ENCODE measurements around the gene ALOX5AP.

ALOX5AP gene

DNA sequence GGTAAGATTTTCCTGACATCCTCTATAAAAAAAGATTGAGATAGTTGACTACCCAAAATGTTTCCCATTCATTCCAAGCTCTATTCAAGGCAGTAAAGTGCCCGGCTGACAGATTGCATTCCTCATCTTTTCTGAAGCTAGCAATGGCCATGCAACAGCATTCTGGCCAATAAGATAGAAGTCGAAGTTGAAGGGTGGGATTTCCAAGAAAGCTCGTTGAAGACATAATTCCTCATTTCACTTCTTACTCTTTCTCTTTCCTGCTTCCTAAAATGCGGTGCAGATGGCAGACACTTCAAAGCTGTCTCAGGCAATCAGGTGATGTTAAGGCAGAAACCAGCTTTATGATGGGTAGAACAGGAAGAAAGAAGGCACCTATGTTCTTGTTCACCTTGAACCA is 13.4 kb upstream of the ALOX5AP start:
- FAIRE-seq (no peak), DNase-seq (ENCODE audit: insufficient read length, low spot score) (no peak)
- TF ChIP-seq CTCF (IDR thresholded peaks at IDR 0.05; ENCODE audit: insufficient read depth, missing control alignments), result no peak

GRCh38 chr13:30722361-30722760 is 13.0 kb upstream of the ALOX5AP start:
- FAIRE-seq (no peak), DNase-seq (ENCODE audit: insufficient read length, low spot score) (no peak)
- TF ChIP-seq CTCF (IDR thresholded peaks at IDR 0.05; ENCODE audit: insufficient read depth, missing control alignments), result no peak

GRCh38 chr13:30724778-30725177 is 10.6 kb upstream of the ALOX5AP start:
- FAIRE-seq (no peak), DNase-seq (ENCODE audit: insufficient read length, low spot score) (no peak)
- no peak for TF ChIP-seq CTCF (IDR thresholded peaks at IDR 0.05; ENCODE audit: insufficient read depth, missing control alignments)

- FAIRE-seq (no peak), DNase-seq (ENCODE audit: insufficient read length, low spot score) (no peak)
- no peak for TF ChIP-seq CTCF (IDR thresholded peaks at IDR 0.05; ENCODE audit: insufficient read depth, missing control alignments)
Measured at GRCh38 chr13:30725326-30726085, 9.8 kb upstream of the ALOX5AP start.

GRCh38 chr13:30726192-30726591 is 9.2 kb upstream of the ALOX5AP start:
- TF ChIP-seq CTCF (IDR thresholded peaks at IDR 0.05; ENCODE audit: insufficient read depth, missing control alignments), result no peak
- FAIRE-seq, result no peak
- DNase-seq (ENCODE audit: insufficient read length, low spot score), result no peak

DNA sequence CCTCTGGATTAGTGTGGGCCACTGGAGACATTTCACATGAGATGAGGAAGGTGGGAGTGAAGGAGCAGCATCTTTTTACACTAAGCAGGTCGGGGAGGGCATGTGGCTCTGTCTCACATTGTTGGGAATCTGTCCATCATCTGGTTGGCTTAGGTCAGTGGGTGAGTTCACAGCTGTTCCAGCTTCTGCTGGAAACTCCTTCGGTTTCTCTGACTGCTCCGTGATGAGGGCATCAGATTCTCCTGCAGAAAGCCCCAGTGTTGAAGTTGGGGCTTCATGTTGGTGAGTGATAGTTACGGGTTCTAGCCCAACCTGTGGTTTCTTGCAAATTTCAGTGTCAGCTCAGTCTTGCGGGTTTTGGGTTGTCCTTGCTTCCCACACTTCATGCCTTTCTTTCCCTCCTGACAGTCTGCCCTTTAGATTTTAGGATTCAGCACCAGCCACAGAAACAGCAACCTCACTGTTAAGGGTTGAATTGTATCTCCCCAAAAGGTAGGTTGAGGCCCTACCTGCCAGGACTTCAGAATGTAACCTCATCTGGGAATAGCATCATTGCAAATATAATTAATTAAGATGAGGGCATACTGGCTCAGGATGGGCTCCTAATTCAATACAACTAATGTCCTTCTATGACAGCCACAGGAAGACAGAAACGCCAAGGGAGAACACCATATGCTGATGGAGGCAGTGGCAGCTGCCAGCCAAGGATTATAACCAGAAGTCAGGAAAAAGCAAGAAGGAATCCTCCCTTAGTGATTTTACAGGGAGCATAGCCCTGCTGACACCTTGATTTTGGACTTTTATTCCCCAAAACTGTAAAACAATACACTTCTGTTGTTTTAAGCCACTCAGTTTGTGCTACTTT is 7.6 kb upstream of the ALOX5AP start:
- no peak for TF ChIP-seq CTCF (IDR thresholded peaks at IDR 0.05; ENCODE audit: insufficient read depth, missing control alignments)
- FAIRE-seq, result peak; percentile 68
- no peak for DNase-seq (ENCODE audit: insufficient read length, low spot score)

DNA sequence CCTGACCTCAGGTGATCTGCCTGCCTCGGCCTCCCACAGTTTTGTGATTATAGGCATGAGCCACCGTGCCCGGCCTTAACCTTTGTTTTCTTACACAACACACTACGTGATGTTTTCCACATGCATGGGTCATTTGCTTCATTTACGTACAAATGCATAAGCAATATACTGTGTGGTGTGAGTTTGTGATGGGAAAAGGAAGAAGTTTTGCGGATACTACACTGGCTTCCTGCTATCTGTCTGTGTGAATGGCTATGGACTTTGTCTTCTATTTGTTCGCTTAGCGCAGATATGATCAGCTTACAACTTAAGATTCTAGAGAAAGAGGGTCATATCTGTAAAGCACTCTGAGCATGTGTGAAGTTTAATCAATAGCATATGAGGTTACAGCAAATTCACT is 5.5 kb upstream of the ALOX5AP start:
- peak; percentile 46 for FAIRE-seq
- no peak for DNase-seq (ENCODE audit: insufficient read length, low spot score)
- no peak for TF ChIP-seq CTCF (IDR thresholded peaks at IDR 0.05; ENCODE audit: insufficient read depth, missing control alignments)
